Inflammatory macrophage (primary cell): ENCODE results near the gene GPHN.
"Not testable (repeated sequence)": the region's sequence is repeated elsewhere in the genome, so short reads cannot be mapped to it uniquely, and the experiment has no call there.

ENCODE experiments used
- DNase-seq, 2 donors: peaks; one replicate each; pipeline ENCODE4 v3.0.0-alpha.2; 2020 to 2022

The GPHN gene

GRCh38 chr14:66677780-66678179 is 169.8 kb downstream of the GPHN start:
- DNase-seq: no peak

- DNase-seq: no peak
Observed at GRCh38 chr14:66680216-66680615, 172.3 kb downstream of the GPHN start.

DNA sequence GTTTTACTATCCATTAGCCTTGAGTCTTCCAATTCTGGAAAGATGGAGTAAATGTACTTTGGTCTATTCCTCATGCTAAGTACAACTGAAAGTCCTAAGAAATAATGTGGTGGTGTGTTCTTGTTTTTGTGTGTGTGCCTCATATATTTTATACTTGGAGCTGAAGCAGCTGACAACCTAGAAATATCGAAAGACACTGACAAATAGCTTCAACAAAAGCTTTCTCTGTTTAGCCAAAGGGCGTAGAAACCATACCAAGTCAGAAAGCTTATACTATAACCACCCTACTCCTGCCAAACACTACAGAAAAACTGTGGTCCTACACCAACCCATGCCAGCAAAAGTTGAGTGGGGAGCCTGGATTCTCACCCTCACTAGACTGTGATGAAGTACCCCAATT is 188.4 kb downstream of the GPHN start:
- no peak for DNase-seq

DNA sequence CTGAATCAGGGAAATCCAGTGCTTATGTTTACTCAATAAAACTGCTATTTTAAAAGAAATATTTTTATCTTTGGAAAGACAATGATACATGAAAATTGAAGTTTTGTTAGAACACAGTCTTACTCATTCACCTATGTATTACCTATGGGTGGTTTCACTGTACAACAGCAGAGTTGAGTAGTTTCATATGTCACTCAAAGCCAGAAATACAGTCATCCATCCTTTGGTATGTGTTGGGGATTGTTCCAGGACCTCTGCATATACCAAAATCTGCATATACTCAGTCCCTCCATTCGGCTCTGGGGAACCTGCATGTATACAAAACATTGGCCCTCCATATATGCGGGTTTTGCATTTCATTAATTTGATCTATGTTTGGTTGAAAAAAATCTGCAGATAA is 190.6 kb downstream of the GPHN start:
- DNase-seq: no peak

- no peak for DNase-seq
Observed at GRCh38 chr14:66701813-66702212, 193.9 kb downstream of the GPHN start.

DNA sequence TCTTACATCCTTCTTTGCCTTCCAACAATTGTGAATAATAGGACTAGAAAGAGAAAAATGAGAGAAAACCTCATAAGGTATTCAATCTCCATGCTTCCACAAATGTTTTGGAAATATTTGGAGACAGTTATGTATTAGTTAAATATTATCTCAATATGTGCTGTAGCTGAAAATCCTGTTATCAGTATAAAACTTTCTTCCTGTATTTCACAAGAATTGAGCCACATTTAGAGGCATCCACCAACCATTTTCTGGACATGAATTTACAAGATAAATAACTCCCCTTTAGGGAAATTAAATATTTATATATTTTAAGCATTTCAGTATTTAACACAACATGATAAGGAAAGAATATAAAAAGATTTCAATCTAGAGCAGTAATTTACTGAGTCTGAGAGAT is 200.3 kb downstream of the GPHN start:
- DNase-seq: no peak

DNA sequence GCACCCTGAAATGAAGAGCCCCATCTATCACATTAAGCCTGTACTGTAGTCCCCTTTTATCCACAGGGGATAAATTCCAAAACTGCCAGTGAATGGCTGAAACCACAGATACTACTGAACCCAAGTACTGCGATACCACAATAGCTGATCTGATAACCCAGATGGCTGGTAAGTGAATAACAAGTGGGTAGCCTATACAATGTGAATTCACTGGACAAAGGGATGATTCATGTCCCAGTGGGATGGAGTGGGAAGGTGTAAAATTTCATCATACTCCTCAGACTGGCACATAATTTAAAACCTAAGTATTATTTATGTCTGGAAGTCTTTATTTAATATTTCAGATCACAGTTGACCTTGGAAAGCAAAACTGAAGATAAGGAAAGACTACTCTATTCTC is 201.3 kb downstream of the GPHN start:
- peak in 1 of 2 donors; percentile 3 for DNase-seq

GRCh38 chr14:66714291-66714690 is 206.3 kb downstream of the GPHN start:
- DNase-seq: not testable (repeated sequence)

- not testable (repeated sequence) for DNase-seq
Observed at GRCh38 chr14:66715313-66715712, 207.4 kb downstream of the GPHN start.

- no peak for DNase-seq
Observed at GRCh38 chr14:66716227-66716626, 208.3 kb downstream of the GPHN start.

DNA sequence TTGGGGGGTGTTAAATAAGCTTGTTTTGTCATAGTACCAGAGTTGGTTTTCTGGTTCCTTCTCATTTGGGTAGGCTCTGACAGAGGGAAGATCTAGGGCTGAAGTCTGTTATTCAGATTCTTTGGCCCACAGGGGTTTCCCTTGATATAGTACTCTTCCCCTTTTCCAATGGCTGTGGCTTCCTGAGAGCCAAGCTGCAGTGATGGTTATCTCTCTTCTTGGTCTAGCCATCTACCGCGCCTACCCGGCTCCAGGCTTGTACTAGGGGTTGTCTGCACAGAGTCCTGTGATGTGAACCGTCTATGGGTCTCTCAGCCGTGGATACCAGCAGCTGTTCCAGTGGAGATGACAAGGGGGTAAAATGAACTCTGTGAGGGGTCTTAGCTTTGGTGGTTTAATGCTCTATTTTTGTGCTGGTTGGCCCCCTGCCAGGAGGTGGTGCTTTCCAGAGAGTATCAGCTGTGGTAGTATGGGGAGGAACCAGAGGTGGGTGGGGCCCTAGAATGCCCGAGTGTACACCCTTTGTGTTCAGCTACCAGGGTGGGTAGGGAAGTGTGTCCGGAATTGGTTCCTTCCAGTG is 209.7 kb downstream of the GPHN start:
- no peak for DNase-seq

DNA sequence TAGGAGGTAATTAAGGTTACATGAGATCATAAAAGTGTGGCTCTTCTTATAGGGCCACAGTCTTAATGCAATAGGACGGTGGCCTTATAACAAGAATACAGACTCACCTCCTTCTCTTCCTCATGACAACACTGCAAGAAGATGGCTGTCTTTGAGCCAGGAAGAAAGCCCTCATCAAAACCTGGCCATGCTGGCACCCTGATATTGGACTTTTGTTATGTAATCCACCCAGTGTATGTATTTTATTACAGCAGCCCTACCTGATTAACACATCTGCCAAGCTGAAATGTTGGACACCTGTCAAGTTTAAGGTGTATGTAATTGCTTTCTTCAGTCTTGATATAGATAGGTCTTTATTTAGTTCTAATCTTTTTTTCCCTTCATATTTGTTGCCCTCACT is 217.0 kb downstream of the GPHN start:
- no peak for DNase-seq

- not testable (repeated sequence) for DNase-seq
Observed at GRCh38 chr14:66731298-66731697, 223.4 kb downstream of the GPHN start.

- DNase-seq: no peak
Observed at GRCh38 chr14:66735853-66736252, 227.9 kb downstream of the GPHN start.

DNA sequence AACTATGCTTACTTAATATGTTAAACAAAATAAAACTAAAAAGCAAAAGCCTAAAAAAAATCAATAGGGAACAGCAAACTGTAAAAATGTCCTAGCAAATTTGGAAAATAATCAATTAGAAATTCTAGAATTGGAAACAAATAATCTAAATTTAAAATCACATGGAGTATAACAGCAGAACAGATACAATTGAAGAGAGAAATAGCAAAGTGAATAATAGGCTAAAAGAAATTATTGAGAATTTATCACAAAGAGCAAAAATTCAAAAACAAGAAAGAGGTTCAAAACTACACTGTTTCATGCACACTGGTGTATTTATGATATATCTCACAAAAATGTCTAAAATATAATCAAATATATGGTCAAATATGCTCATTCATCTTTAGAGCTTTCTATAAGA is 231.9 kb downstream of the GPHN start:
- DNase-seq: no peak

DNA sequence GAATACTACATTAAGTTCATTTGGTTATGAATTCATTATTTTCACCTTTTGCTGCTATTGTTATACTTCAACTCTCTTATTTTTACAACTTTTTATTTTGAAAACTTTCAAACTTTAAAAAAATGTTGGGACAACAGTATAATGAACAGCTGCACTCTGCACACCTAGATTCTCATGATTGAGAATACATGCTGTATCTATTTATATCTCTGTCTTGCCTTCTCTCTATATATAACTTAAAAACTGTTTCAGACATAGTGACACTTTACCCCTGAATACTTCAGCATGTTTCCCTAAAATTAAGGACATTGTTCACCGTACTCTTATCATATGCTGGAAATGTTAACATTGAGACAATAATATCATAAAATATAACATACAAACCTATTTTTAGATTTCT is 237.1 kb downstream of the GPHN start:
- no peak for DNase-seq

DNA sequence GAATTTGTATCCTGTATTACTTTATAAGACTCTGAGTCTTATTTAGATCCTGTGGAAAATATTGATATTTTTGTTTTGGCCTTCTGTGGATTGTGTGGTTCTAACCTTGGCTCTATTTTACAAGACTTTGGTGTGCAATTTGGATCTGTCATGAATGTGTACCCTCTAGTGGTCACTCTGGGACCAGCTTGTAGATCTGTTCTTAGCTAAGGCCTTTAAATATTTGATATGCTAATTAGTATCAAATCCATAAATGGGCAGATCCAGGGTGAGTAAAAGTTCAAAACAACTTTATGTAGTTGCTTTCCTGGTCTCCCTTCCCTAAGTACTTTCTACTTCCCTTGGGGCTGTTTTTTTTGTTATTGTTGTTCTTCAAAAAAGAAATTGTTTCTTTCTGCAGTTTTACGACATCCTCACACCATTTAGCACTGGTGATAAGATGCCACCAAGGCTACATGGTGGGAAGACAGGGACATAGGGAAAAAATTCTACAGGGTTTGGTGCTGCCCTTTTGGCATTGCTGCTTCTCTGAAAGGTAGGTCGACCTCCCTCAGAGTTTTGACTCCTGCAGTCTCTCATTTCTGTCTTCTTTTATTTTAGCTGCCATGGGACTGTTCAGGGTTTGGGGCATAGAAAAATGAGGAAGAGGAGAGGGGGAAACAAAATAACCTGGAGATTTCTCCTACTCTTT is 238.5 kb downstream of the GPHN start:
- DNase-seq: peak in 1 of 2 donors; percentile 13

DNA sequence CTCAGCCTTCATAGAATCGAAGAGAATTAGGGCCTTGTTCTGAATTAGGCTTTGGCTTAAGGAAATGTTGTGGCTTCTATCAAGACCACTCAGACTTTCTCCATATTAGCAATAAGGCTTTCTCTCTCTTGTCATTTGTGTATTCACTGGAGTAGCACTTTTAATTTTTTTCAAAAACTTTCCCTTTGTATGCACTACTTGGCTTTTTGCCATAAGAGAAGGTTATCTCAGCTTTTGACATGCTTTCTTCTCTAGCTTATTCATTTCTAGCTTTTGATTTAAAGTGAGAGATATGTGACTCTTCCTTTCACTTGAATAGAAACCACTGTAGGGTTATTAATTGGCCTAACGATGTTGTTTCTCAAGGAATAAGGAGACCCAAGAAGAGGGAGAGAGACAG is 244.2 kb downstream of the GPHN start:
- no peak for DNase-seq

- no peak for DNase-seq
Observed at GRCh38 chr14:66758031-66758613, 250.2 kb downstream of the GPHN start.

DNA sequence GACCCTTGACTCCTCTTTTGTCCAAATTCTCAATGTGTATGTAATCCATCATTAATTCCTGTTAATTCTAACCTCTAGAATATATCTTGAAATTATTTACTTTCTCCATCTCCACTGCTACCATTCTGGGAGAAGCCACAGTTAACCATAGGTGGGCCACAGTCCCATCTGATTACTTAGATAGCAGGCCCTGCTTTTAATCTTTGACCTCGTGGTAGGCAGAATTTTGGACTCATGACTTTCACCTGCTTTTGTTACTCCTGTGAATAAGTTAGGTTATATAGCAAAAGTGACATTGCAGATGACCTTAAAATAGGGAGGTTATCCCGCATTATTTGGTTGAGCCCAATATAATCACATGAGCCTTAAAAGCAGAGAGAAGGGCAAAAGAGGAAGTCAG is 264.2 kb downstream of the GPHN start:
- DNase-seq: no peak

DNA sequence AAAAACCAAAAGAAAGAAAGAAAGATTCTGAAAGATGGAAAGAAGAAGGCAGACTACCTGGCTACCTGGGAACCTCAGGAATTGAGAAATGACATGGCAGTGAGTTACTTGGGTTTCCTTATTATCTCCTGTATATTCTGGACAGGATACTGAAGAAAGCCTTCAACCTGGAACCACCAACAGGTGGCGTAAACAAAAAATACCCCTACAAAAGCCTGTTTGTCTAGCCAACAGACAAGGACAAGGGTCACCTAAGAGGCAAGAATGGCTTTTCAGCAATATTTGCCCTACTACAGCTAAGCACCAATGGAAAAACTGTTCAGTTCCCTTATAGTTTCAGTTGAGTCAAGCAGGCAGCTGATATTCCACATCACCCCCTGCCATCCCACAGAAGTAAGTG is 274.9 kb downstream of the GPHN start:
- no peak for DNase-seq

DNA sequence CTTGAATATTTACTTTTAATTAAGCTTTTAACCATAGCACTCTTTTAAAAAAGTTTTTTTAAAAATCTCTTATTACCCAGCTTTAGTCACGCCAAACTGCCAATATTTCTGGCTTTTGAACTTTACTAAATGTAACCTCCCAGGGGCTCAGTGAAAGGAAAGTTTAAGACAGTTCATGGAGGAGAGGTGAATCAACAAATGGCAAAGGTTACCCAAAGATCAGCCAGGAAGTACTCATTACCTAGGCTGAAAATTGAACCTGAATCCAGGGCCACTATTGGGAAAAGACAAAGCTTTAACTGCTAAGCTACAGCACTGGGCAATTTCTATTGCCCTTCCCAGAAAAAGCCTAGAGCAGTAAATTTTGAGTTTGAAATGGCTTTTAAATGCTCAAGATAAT is 282.2 kb downstream of the GPHN start:
- DNase-seq: no peak

DNA sequence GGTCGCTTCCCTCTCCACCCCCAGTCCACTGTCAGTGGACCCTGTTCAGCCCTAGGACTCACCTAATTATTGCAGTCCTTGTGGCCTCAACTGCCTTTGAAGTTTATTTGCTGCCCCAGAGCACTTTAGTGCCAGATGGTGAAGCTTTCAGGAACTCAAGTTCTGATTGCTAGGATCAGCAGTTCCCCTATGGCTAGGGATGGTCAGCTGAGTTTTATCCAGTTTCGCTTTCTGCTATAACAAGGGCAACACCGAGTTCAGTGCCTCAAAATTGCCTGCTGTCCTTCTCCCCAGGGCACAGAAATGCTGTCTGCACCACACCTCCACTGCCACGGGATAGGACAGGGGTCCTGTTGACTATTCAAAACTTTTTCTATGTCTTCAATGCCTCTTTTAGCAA is 295.0 kb downstream of the GPHN start:
- DNase-seq: no peak

DNA sequence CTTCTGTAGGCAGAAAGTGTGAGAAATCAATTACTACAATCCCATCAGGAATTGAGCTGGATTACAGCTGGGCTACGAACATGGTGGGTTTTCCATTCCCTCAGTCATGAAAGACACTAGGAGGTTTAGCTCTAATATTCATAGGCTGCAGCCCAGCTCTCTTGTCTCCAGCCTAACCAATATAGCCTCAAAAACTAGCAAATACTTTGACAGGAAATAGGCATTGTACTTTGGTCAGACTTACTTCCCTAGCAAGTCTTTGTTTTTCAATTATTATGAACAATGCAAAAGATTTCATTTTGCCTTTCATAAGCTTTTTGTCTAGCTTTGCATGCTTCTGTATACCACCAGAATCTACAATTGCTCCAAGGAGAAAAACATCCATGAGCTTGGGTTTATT is 296.2 kb downstream of the GPHN start:
- no peak for DNase-seq

DNA sequence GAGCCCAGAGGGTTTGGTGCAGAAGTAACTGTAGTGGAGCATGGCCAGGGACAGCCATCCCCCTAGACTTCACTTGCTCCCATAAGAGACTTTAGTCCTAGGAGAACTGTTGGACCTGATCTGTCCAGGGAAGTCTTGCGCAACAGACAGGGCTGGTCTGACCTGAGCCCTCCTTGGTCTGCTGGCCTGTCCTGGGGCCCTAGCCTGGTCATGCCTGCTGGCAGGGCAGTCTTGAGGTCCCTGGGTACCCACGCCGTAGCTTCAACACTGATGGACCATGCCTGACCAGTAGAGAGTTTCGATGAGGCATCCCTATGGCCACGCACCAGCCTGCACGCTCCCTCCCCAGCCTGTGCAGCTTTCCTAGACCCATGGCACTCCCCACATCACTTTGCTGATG is 305.7 kb downstream of the GPHN start:
- no peak for DNase-seq
